GM12865 (cell line): ENCODE data around the gene RHOG.

Experiments
- DNase-seq: peaks from one replicate; pipeline ENCODE4 v3.0.0; 2010; ENCODE audit warnings: low read depth
- H3K4me3 ChIP-seq: 2 replicates; pipeline ENCODE4 v1.5.1; 2011; ENCODE audit warnings: mild to moderate bottlenecking, low read depth, low read length, control low read depth
- TF ChIP-seq, protein P1 (sequence below): IDR thresholded peaks from 2 replicates; pipeline ENCODE4 v1.5.1; 2011; ENCODE audit warnings: low read length, control low read depth, low read depth, inconsistent platforms; ENCODE audit not compliant: insufficient read depth; ENCODE audit errors: missing control alignments

Gene RHOG

DNA sequence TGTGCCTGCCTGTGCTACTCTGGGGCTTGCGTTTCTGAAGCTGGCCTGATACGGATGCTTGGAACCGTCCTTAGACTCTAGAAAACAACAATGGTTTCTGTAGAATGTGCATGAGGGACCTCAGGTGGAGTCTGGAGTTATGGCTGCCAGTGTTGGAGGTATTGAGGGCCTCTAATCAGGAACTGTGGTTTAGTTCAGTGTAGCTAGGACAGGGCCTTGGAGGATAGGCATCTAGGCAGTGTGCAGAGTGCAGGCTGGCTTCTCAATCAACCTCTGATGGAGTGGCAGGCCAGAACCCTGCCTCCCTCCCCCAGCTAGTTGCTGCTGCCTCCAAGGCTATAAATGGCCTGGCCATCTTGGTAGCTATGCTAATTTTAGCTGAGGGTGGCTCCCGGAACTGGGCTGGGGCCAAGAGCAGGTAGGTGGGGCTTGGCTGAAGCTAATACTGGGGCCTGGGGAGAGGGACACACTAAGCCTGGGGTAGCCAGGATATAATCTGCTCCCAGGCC, 18.7 kb upstream of the RHOG start:
- peak; percentile 81 for DNase-seq
- TF ChIP-seq, protein P1, sequence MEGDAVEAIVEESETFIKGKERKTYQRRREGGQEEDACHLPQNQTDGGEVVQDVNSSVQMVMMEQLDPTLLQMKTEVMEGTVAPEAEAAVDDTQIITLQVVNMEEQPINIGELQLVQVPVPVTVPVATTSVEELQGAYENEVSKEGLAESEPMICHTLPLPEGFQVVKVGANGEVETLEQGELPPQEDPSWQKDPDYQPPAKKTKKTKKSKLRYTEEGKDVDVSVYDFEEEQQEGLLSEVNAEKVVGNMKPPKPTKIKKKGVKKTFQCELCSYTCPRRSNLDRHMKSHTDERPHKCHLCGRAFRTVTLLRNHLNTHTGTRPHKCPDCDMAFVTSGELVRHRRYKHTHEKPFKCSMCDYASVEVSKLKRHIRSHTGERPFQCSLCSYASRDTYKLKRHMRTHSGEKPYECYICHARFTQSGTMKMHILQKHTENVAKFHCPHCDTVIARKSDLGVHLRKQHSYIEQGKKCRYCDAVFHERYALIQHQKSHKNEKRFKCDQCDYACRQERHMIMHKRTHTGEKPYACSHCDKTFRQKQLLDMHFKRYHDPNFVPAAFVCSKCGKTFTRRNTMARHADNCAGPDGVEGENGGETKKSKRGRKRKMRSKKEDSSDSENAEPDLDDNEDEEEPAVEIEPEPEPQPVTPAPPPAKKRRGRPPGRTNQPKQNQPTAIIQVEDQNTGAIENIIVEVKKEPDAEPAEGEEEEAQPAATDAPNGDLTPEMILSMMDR: no peak
- peak overlapping the region; percentile 80 for H3K4me3 ChIP-seq

DNA sequence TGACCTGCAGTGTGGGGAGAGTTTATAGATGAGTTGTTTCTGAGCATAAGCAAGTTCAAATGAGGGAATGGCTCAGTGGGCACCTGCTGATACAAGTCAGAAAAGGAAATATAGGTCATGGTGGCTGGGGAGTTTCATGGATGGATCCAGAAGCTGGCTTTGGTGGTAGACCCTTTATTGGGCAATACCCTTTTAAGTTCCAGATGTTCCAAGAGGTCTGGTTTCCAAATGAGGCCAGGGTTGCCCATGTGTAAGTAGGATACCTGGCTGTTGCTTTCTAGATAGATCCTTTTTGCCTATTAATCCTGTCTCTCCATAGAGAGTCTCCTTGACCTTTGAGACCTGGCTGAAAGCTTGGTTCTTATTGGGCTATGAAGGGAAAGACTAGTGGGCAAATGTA, 16.9 kb upstream of the RHOG start:
- peak overlapping the region; percentile 80 for H3K4me3 ChIP-seq
- DNase-seq: no peak
- TF ChIP-seq, protein P1: no peak

DNA sequence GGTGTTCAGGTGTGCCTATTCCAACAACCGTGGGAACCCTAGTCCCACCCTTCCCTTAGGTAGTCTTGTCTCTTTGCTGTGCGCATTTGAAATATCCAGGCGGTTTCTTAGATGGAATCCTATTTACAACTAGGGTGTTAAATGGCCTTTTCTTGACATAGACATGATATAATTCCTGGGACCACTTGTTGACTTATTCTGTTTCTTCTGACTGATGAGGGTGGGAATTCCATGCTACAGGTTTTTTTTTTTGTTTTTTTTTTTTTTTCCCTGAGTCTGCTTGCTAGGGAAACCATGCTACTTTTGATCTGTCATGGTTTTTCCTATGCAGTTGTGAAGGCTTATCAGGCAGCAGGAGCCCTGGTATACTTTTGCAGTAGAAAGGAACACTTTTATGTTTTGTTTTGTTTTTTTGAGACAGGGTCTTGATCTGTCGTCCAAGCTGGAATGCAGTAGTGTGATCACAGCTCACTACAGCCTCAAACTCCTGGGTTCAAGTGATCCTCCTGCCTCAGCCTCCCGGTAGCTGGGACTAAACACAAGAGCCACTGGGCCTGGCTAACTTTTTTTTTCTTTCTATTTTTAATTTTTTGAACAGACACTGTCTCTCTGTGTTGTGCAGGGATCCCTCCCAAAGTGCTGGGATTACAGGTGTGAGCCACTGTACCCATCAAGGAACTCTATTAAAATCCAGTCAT, 16.2 kb upstream of the RHOG start:
- DNase-seq: no peak
- H3K4me3 ChIP-seq: peak overlapping the region; percentile 80
- TF ChIP-seq, protein P1: no peak

DNA sequence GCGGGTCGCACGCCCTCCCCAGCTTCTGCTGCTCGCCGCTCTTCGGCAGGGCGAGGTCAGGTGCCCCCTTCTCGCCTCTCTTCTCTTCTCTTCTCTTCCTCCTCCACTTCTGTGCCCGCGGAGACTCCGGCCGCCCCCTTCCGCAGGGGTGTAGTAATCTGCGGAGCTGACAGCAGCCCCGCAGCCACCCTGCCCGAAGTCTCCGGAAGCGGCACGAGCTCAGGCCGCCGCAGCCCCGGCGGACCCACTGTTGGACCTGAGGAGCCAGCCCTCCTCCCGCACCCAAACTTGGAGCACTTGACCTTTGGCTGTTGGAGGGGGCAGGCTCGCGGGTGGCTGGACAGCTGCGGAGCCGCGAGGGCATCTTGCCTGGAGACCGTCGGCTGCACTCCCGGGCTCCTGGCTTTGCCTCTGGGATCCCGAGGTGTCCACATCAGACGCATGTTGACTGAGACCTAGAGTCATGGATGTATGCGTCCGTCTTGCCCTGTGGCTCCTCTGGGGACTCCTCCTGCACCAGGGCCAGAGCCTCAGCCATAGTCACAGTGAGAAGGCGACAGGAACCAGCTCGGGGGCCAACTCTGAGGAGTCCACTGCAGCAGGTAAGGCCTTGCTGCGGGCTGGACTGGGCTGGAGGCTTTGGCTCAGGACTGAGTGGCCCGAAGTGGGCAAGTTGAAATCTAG, 15.2 kb upstream of the RHOG start:
- peak; percentile 63 for DNase-seq

DNA sequence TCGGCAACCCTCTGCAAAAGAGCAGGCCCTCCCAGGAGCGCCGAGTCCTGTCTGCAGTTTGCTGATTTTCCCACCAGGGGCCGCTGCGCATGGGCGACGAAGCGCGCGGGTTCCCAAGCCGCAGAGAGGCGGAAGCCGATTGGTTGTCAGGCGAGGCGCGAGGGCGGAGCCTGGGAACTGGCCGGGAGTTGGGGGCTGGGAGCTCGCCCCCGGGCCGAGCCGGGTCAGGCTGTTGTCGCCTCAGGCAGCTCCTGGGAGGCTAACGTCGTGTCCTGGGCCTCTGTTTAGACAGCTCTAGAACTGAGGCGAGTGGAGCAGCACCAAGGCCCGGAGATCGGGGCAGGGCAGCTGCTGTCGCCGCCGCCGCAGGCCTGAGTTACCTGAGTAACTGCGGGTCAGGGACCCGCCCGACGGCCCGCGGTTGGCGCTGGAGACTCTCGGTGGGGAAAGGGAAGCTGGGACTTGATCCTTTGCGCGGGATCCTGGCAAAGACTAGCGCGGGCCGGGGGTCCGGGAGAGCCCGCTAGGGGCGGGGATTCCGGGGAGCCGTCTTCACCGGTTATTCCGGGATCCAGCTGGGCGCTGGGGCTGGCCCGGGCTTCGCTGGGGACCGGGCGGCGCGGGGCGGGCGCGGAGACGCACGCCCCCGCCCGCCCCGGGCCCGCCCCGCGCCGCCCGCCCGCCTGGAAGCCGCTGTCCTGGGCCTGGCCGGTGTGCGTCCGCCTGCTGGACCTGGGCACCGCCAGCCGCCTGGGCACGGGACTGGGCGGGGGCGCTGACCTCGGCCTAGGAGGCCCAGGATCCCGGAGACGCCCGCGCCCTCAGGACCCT, 14.4 kb upstream of the RHOG start, which contains the start of gene STIM1:
TSS of gene STIM1 (plus strand) at position 688 of the 831 bp plus-strand sequence. CDS start 607 bp downstream, outside the sequence.
- TF ChIP-seq, protein P1: peak; percentile 87
- DNase-seq: peak; percentile 98
- peak within 1 kb of the TSS; percentile 80 for H3K4me3 ChIP-seq

More for the DNA sequence above, 15.2 kb upstream of the RHOG start:
- TF ChIP-seq, protein P1: no peak
- H3K4me3 ChIP-seq: peak overlapping the region; percentile 80

DNA sequence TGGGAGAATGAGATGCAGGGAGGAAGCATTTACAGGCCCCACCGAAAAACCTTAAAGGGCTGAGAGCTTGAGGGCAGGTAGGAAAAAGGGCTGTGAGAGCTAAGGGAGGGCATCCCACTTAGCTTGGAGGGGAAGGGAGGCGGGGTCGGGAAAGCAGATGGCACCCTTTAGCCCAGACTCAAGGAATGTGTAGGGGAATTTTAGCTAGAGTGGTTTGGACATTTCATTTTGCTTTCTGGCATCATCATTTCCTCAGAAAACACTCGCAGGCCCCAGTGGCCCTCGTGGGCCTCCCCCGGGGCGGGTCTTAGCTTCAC, 13.9 kb upstream of the RHOG start:
- TF ChIP-seq, protein P1: no peak
- DNase-seq: no peak
- H3K4me3 ChIP-seq: peak overlapping the region; percentile 80
